Lung (tissue), 12 donors: ENCODE measurements around the gene PTGER1. TPM values are rescaled to one million over a fixed set of nuclear protein-coding genes. Genes with fewer than 3 reads are reported as not detected.
A peak's percentile ranks its signal among the peaks of the same experiment; 100 is the strongest.

Source experiments
- ATAC-seq: fragments of 200-7000 bp; cut with Tn5 transposase; one replicate; pipeline ENCODE4 v1.9.1; 2020; ENCODE audit warnings: moderate number of reproducible peaks; ENCODE audit not compliant: insufficient read depth, low FRiP score
- DNase-seq, 3 donors: peaks; one replicate each; pipeline ENCODE4 v3.0.0-alpha.2; 2013 to 2017
- H3K27ac ChIP-seq, 2 donors: one replicate each; pipeline ENCODE4 v1.5.1; 2013; ENCODE audit warnings: mild to moderate bottlenecking in 2 of 2, moderate library complexity in 2 of 2, control low read depth in 1 of 2, inconsistent platforms in 1 of 2, low read depth in 1 of 2, low read length in 1 of 2
- H3K27me3 ChIP-seq, 3 donors: one replicate each; pipeline ENCODE4 v1.5.1; 2013; ENCODE audit warnings: low read length in 2 of 3; ENCODE audit not compliant: control insufficient read depth in 3 of 3, insufficient read depth in 3 of 3
- H3K36me3 ChIP-seq, 4 donors: one replicate each; pipeline ENCODE4 v1.5.1; 2013; ENCODE audit warnings: low read length in 4 of 4, mild to moderate bottlenecking in 1 of 4, moderate library complexity in 1 of 4; ENCODE audit not compliant: control insufficient read depth in 4 of 4, insufficient read depth in 4 of 4
- H3K4me1 ChIP-seq, 5 donors: one replicate each; pipeline ENCODE4 v1.5.1; 2013; ENCODE audit warnings: low read length in 5 of 5, mild to moderate bottlenecking in 2 of 5, moderate library complexity in 1 of 5; ENCODE audit not compliant: control insufficient read depth in 5 of 5, insufficient read depth in 5 of 5
- H3K4me3 ChIP-seq: one replicate; pipeline ENCODE4 v1.5.1; 2013; ENCODE audit warnings: mild to moderate bottlenecking, control low read depth, moderate library complexity
- H3K9ac ChIP-seq, 2 donors: one replicate each; pipeline ENCODE4 v1.5.1; 2013; ENCODE audit warnings: low read length in 2 of 2, control low read depth in 1 of 2; ENCODE audit not compliant: insufficient read depth in 1 of 2
- H3K9me3 ChIP-seq, 4 donors: one replicate each; pipeline ENCODE4 v1.5.1; 2013; ENCODE audit warnings: low read length in 3 of 4, mild to moderate bottlenecking in 1 of 4, moderate library complexity in 1 of 4; ENCODE audit not compliant: control insufficient read depth in 4 of 4, insufficient read depth in 3 of 4
- WGBS, 2 donors: extraction: QIAGEN DNeasy Blood & Tissue Kit; methylation state at CpG; one replicate each; pipeline ENCODE4 v1.1.7; 2013; 5-methylcytosine and 5-hydroxymethylcytosine counted together
- polyA plus RNA-seq, 2 donors: library from polyadenylated mRNA; stranded (reverse); fragments of 200-250 nt; gene quantifications; one replicate each; pipeline ENCODE4 v1.2.1, GENCODE V29; 2013
- total RNA-seq, 2 donors: library from RNA; depleted of rRNA in 1 of 2; stranded (reverse); fragments of >200 nt in 1 of 2; gene quantifications; one replicate each; pipeline ENCODE4 v1.2.1, GENCODE V29; 2014 to 2021
- TF ChIP-seq, protein P1 (sequence below): IDR thresholded peaks from 2 replicates; pipeline ENCODE4 v1.5.1; 2012; ENCODE audit warnings: mild to moderate bottlenecking; ENCODE audit errors: control extremely low read depth, extremely low read depth
- donor health status: control.
- donor health status: control.
- donor health status: Bipolar disorder and iron deficiency.
- donor health status: healthy.
- donor health status: DM: yes; HTN: yes; CAD: no.

The PTGER1 gene
- total and polyA plus RNA-seq, 4 donors, result 0.73 to 4.3 (median 1.7) TPM

DNA sequence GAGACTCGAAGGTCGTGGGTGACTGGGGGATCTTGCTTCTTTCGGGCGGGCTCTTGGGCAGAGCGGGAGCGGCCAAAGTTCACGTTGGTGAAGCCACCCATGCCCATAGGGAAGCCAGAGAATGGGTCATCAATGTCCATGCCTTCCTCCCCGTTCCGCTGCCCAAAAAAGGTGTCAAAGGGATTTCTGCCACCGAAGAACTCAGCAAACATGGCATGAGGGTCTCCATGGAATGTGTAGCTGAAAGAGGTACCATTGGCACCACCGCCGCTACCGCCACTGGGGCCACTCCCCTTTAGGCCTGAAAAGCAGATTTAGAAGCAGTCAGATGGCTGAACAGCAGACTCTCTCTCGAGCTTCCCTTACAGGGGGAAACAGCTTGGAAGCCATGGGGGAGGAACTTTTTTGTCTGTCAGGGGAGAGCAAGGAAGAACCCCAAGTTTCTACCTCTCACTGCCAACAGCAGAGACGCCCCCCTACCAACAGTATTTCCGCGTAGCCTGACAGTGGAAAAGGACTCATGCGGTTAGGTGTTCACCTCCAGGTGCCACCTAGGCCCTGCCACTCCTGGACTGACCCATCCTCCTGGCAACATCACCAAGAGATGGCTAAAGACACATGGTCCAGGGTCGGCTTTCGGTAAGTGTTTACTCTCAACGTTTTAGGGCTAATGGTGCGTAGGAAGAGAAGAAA is 41.7 kb upstream of the PTGER1 start:
- Histone ChIP-seq H3K4me3 (peak overlapping the region; percentile 74), H3K36me3 (peaks cover 17 to 28% (median 23%) of the 10 kb centered on the region in 4 donors), H3K9ac (peak overlapping the region; percentile 46 to 88), H3K4me1 (peaks cover 0 to 23% (median 11%) of the 10 kb centered on the region in 5 donors), H3K27me3 (no peaks in the 10 kb centered on the region), H3K9me3 (no peaks in the 10 kb centered on the region), H3K27ac (peak overlapping the region; percentile 84 to 99)
- WGBS, 2 donors, result 20 to 34% methylated on average over 22 of the region's 22 CpGs
- TF ChIP-seq, protein P1, sequence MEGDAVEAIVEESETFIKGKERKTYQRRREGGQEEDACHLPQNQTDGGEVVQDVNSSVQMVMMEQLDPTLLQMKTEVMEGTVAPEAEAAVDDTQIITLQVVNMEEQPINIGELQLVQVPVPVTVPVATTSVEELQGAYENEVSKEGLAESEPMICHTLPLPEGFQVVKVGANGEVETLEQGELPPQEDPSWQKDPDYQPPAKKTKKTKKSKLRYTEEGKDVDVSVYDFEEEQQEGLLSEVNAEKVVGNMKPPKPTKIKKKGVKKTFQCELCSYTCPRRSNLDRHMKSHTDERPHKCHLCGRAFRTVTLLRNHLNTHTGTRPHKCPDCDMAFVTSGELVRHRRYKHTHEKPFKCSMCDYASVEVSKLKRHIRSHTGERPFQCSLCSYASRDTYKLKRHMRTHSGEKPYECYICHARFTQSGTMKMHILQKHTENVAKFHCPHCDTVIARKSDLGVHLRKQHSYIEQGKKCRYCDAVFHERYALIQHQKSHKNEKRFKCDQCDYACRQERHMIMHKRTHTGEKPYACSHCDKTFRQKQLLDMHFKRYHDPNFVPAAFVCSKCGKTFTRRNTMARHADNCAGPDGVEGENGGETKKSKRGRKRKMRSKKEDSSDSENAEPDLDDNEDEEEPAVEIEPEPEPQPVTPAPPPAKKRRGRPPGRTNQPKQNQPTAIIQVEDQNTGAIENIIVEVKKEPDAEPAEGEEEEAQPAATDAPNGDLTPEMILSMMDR, result no peak
- no peak for DNase-seq
- no peak for ATAC-seq

DNA sequence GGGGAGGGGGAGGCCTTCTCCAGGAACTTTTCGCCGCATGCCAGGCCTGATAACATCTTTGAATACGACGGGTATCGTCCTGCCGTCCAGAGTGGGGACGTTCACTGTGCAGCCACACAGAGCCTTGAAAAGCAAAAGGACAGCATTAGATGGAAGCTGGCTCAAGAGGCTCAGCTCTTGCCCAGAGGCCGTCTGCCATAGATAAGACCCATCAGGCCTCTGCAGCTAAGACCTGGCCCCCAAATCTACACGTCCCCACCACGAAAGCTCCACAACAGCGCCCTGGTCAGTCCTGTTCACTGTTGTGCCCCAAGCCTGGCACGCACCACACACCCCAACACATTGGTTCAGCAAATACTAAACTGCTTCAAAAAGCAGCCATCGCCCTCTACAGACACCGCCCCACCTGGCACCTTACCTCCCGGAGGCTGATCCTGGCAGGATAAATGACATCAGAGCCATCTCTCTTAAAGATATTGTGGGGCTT is 40.9 kb upstream of the PTGER1 start:
- H3K27me3 ChIP-seq, result no peaks in the 10 kb centered on the region
- H3K4me1 ChIP-seq, result peaks cover 0 to 23% (median 11%) of the 10 kb centered on the region in 5 donors
- DNase-seq (no peak), ATAC-seq (no peak)
- WGBS, 2 donors, result 64 to 78% methylated on average over 15 of the region's 15 CpGs
- H3K36me3 ChIP-seq, result peaks cover 17 to 28% (median 23%) of the 10 kb centered on the region in 4 donors
- no peak overlapping the region for H3K4me3 ChIP-seq
- H3K9me3 ChIP-seq, result no peaks in the 10 kb centered on the region
- TF ChIP-seq, protein P1, result no peak
- peak overlapping the region in 1 of 2 donors; percentile 47 for H3K9ac ChIP-seq
- peak overlapping the region in 1 of 2 donors; percentile 37 for H3K27ac ChIP-seq

DNA sequence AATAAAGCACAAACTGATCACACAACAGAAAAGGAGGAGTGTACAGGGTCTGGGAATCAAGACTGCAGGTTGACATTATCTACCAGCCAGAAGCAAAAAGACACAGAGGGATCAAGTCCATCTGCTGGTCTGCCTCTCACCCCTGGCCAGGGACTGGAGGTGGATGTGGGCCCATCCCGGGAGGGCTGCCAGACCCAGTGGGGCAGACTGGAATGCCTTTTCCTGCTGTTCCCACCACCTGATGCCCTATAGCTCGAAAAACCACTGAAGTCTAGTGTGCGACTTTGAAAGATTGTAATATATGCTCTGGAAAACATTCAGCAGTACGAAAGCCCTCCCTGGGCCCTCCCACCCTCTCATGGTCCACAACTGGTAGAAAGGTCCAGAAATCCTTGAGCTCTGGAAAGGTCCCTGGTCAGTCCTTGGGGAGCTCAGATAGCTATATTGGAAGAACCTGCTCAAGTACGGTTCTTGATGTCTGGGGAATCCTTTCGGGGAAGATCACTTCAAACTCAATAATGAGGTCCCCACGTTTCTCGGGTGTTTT is 40.4 kb upstream of the PTGER1 start:
- Histone ChIP-seq H3K9ac (peak overlapping the region in 1 of 2 donors; percentile 47), H3K4me3 (no peak overlapping the region), H3K9me3 (no peaks in the 10 kb centered on the region), H3K36me3 (peaks cover 17 to 28% (median 23%) of the 10 kb centered on the region in 4 donors), H3K27ac (peak overlapping the region in 1 of 2 donors; percentile 62), H3K27me3 (no peaks in the 10 kb centered on the region), H3K4me1 (peaks cover 0 to 26% (median 11%) of the 10 kb centered on the region in 5 donors)
- TF ChIP-seq, protein P1, result no peak
- 75 to 83% methylated on average over 8 of the region's 8 CpGs for WGBS, 2 donors
- ATAC-seq, result no peak
- no peak for DNase-seq
